ENCODE data around the gene OR2W3. TPM values are rescaled to one million over a fixed set of nuclear protein-coding genes. Genes with fewer than 3 reads are reported as not detected.
"Not testable (repeated sequence)": the region's sequence is repeated elsewhere in the genome, so short reads cannot be mapped to it uniquely, and the experiment has no call there.

OR2W3 gene
- total and polyA plus RNA-seq, 8 donors: 0.24 to 2.1 (median 0.46) TPM; not detected in 1

- H3K27me3 ChIP-seq: peaks cover 0 to 9% of the 10 kb centered on the region in 2 donors
- no peak overlapping the region for H3K27ac ChIP-seq
- H3K4me1 ChIP-seq: no peaks in the 10 kb centered on the region
- no peaks in the 10 kb centered on the region for H3K36me3 ChIP-seq
- H3K9me3 ChIP-seq: peaks cover 0 to 14% of the 10 kb centered on the region in 2 donors
- no peak overlapping the region for H3K4me3 ChIP-seq
- ATAC-seq (no peak), DNase-seq (no peak)
- no peak for TF ChIP-seq CTCF (IDR thresholded peaks at IDR 0.05)
- intact Hi-C loops (cut with DNase I): no loop called here
Measured at GRCh38 chr1:247935781-247936180, 40.4 kb downstream of the OR2W3 start.

- DNase-seq: no peak
- H3K36me3 ChIP-seq: no peaks in the 10 kb centered on the region
- intact Hi-C loops (cut with DNase I): no loop called here
- peaks cover 0 to 14% of the 10 kb centered on the region in 2 donors for H3K9me3 ChIP-seq
- no peak overlapping the region for H3K27ac ChIP-seq
- no peak overlapping the region for H3K4me3 ChIP-seq
- ATAC-seq: no peak
- no peaks in the 10 kb centered on the region for H3K4me1 ChIP-seq
- H3K27me3 ChIP-seq: peaks cover 0 to 9% of the 10 kb centered on the region in 2 donors
- no peak for TF ChIP-seq CTCF (IDR thresholded peaks at IDR 0.05)
Measured at GRCh38 chr1:247936415-247936814, 41.0 kb downstream of the OR2W3 start.

DNA sequence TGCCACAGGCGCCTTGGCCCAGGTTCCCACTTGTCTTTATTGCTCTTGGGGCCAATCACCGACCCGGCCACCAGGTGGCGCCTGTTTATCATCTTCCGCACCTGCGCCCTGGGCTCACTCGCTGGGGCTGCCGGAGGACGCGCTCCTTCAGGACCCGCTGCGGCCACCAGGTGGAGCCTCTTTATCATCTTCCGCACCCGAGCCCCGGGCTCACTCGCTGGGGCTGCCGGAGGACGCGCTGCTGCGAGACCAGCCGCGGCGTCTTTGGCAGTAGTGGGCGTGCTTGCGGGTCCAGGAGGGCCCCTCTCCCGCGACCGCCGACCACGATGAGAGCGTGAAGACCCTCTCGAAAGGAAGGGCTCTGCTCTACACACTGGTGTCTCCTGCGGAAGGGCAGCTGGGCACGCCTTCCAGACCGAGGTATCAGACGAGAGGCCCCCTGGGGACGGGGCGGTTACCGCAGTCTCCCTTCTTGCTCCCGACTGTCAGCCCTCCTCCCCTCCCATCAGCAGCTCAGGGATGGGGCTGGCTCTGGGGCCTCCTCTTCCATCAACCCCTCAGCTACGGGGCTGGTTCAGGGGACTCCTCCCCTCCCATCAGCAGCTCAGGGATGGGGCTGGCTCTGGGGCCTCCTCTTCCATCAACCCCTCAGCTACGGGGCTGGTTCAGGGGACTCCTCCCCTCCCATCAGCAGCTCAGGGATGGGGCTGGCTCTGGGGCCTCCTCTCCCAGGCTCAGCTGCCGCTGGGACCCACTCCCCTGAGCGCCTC is 41.8 kb downstream of the OR2W3 start:
- H3K27ac ChIP-seq; H3K36me3 ChIP-seq; H3K4me3 ChIP-seq; H3K4me1 ChIP-seq; H3K27me3 ChIP-seq; intact Hi-C loops (cut with DNase I): not testable (repeated sequence)
- ATAC-seq (peak; percentile 97), DNase-seq (peak; percentile 0 to 88 (median 48))
- peaks cover 0 to 14% of the 10 kb centered on the region in 2 donors for H3K9me3 ChIP-seq
- peak; percentile 38 to 47 for TF ChIP-seq CTCF (IDR thresholded peaks at IDR 0.05)

GRCh38 chr1:247942624-247943023 is 47.2 kb downstream of the OR2W3 start:
- H3K27ac ChIP-seq: no peak overlapping the region
- DNase-seq: no peak
- H3K4me1 ChIP-seq: no peaks in the 10 kb centered on the region

More at GRCh38 chr1:247942624-247943023, 47.2 kb downstream of the OR2W3 start:
- Histone ChIP-seq H3K27me3 (peaks cover 0 to 1% of the 10 kb centered on the region in 2 donors), H3K4me3 (no peak overlapping the region), H3K36me3 (no peaks in the 10 kb centered on the region), H3K9me3 (no peaks in the 10 kb centered on the region)
- ATAC-seq: no peak
- TF ChIP-seq CTCF (IDR thresholded peaks at IDR 0.05): no peak
- intact Hi-C loops (cut with DNase I): no loop called here

Other genes starting within 250 kb of the OR2W3 start
- gene OR13G1, start 215.8 kb upstream of the OR2W3 start, total RNA-seq: not detected
- not detected for gene OR13G1, start 215.8 kb upstream of the OR2W3 start, polyA plus RNA-seq (ENCODE audit: insufficient read length in 6 of 6)
- not detected for gene OR6F1, start 178.9 kb upstream of the OR2W3 start, total RNA-seq
- gene OR6F1, start 178.9 kb upstream of the OR2W3 start, polyA plus RNA-seq (ENCODE audit: insufficient read length in 6 of 6): not detected
- gene OR14K1, start 157.0 kb upstream of the OR2W3 start, total RNA-seq: not detected
- gene OR14K1, start 157.0 kb upstream of the OR2W3 start, polyA plus RNA-seq (ENCODE audit: insufficient read length in 6 of 6): not detected
- not detected for gene OR14A2, start 147.4 kb upstream of the OR2W3 start, total RNA-seq
- gene OR14A2, start 147.4 kb upstream of the OR2W3 start, polyA plus RNA-seq (ENCODE audit: insufficient read length in 6 of 6): not detected
- not detected for gene OR1C1, start 135.0 kb upstream of the OR2W3 start, total RNA-seq
- under 1 TPM in 2 of 6 donors, not detected in 4; 0.04 to 0.15 TPM for gene OR1C1, start 135.0 kb upstream of the OR2W3 start, polyA plus RNA-seq (ENCODE audit: insufficient read length in 6 of 6)
- not detected for gene OR14A16, start 71.5 kb upstream of the OR2W3 start, total RNA-seq
- not detected for gene OR14A16, start 71.5 kb upstream of the OR2W3 start, polyA plus RNA-seq (ENCODE audit: insufficient read length in 6 of 6)
- not detected for gene OR11L1, start 53.7 kb upstream of the OR2W3 start, total RNA-seq
- gene OR11L1, start 53.7 kb upstream of the OR2W3 start, polyA plus RNA-seq (ENCODE audit: insufficient read length in 6 of 6): not detected
- gene TRIM58, start 38.4 kb upstream of the OR2W3 start, total RNA-seq: 1 to 10 TPM; 3.8 to 4.8 TPM
- gene TRIM58, start 38.4 kb upstream of the OR2W3 start, polyA plus RNA-seq (ENCODE audit: insufficient read length in 6 of 6): 1 to 10 TPM; 1.6 to 4.2 (median 3.5) TPM
- not detected for gene OR2T8, start 24.7 kb downstream of the OR2W3 start, total RNA-seq
- not detected for gene OR2T8, start 24.7 kb downstream of the OR2W3 start, polyA plus RNA-seq (ENCODE audit: insufficient read length in 6 of 6)
- gene OR2AJ1, start 29.3 kb downstream of the OR2W3 start, total RNA-seq: not detected
- gene OR2AJ1, start 29.3 kb downstream of the OR2W3 start, polyA plus RNA-seq (ENCODE audit: insufficient read length in 6 of 6): not detected
- not detected for gene OR2L8, start 53.3 kb downstream of the OR2W3 start, total RNA-seq
- gene OR2L8, start 53.3 kb downstream of the OR2W3 start, polyA plus RNA-seq (ENCODE audit: insufficient read length in 6 of 6): not detected
- gene OR2AK2, start 69.6 kb downstream of the OR2W3 start, total RNA-seq: not detected
- gene OR2AK2, start 69.6 kb downstream of the OR2W3 start, polyA plus RNA-seq (ENCODE audit: insufficient read length in 6 of 6): not detected
- not detected for gene OR2L5, start 118.1 kb downstream of the OR2W3 start, total RNA-seq
- gene OR2L5, start 118.1 kb downstream of the OR2W3 start, polyA plus RNA-seq (ENCODE audit: insufficient read length in 6 of 6): not detected
- under 1 TPM in 1 of 2 donors, not detected in 1; 0.06 TPM for gene OR2L2, start 134.5 kb downstream of the OR2W3 start, total RNA-seq
- gene OR2L2, start 134.5 kb downstream of the OR2W3 start, polyA plus RNA-seq (ENCODE audit: insufficient read length in 6 of 6): under 1 TPM in 5 of 6 donors, not detected in 1; 0.04 to 0.09 (median 0.07) TPM
- gene OR2L3, start 151.2 kb downstream of the OR2W3 start, total RNA-seq: not detected
- gene OR2L3, start 151.2 kb downstream of the OR2W3 start, polyA plus RNA-seq (ENCODE audit: insufficient read length in 6 of 6): not detected
- gene OR2L13, start 199.6 kb downstream of the OR2W3 start, total RNA-seq: not detected
- gene OR2L13, start 199.6 kb downstream of the OR2W3 start, polyA plus RNA-seq (ENCODE audit: insufficient read length in 6 of 6): not detected
- not detected for gene OR2M5, start 249.6 kb downstream of the OR2W3 start, total RNA-seq
- gene OR2M5, start 249.6 kb downstream of the OR2W3 start, polyA plus RNA-seq (ENCODE audit: insufficient read length in 6 of 6): not detected